RPMI7951 (cell line): Measurements from ENCODE around the gene LRFN2. TPM values are rescaled to one million over a fixed set of nuclear protein-coding genes. Genes with fewer than 3 reads are reported as not detected.

ENCODE experiments used
- DNase-seq: peaks from one replicate; pipeline ENCODE4 v3.0.0-alpha.2; 2012; ENCODE audit warnings: low read depth
- total RNA-seq: library from RNA; depleted of rRNA; stranded (reverse); fragments of >200 nt; shearing (Covaris generic); gene quantifications from 2 replicates; pipeline ENCODE4 v1.2.3, GENCODE V29; 2014

The LRFN2 gene
- total RNA-seq, 1 experiment from 2014 or later: not detected

- peak; percentile 3 for DNase-seq
These were observed 109.7 kb downstream of the LRFN2 start for GRCh38 chr6:40477246-40478126.

GRCh38 chr6:40476673-40477072 lies 110.5 kb downstream of the LRFN2 start:
- DNase-seq: no peak

- DNase-seq: no peak
These were observed 112.2 kb downstream of the LRFN2 start for GRCh38 chr6:40474937-40475336.

GRCh38 chr6:40473026-40473425 lies 114.1 kb downstream of the LRFN2 start:
- no peak for DNase-seq

GRCh38 chr6:40472353-40472752 lies 114.8 kb downstream of the LRFN2 start:
- DNase-seq: no peak

GRCh38 chr6:40471243-40471642 lies 115.9 kb downstream of the LRFN2 start:
- no peak for DNase-seq

- no peak for DNase-seq
These were observed 117.8 kb downstream of the LRFN2 start for GRCh38 chr6:40469323-40469722.

- no peak for DNase-seq
These were observed 120.1 kb downstream of the LRFN2 start for GRCh38 chr6:40466986-40467539.

GRCh38 chr6:40461643-40462042 lies 125.5 kb downstream of the LRFN2 start:
- DNase-seq: no peak

- peak; percentile 2 for DNase-seq
These were observed 126.8 kb downstream of the LRFN2 start for GRCh38 chr6:40460380-40460779.

- DNase-seq: no peak
These were observed 129.9 kb downstream of the LRFN2 start for GRCh38 chr6:40457261-40457660.

GRCh38 chr6:40456390-40457013 lies 130.7 kb downstream of the LRFN2 start:
- DNase-seq: no peak

- DNase-seq: no peak
These were observed 131.3 kb downstream of the LRFN2 start for GRCh38 chr6:40455686-40456389.

- DNase-seq: no peak
These were observed 136.7 kb downstream of the LRFN2 start for GRCh38 chr6:40450483-40450882.

- no peak for DNase-seq
These were observed 142.4 kb downstream of the LRFN2 start for GRCh38 chr6:40444811-40445210.

- DNase-seq: no peak
These were observed 142.9 kb downstream of the LRFN2 start for GRCh38 chr6:40444312-40444711.

GRCh38 chr6:40443842-40444241 lies 143.3 kb downstream of the LRFN2 start:
- no peak for DNase-seq

GRCh38 chr6:40442591-40442990 lies 144.6 kb downstream of the LRFN2 start:
- no peak for DNase-seq

- DNase-seq: no peak
These were observed 146.0 kb downstream of the LRFN2 start for GRCh38 chr6:40441150-40441549.

GRCh38 chr6:40440053-40440452 lies 147.1 kb downstream of the LRFN2 start:
- DNase-seq: no peak

GRCh38 chr6:40439026-40439800 lies 148.0 kb downstream of the LRFN2 start:
- no peak for DNase-seq
